HepG2 (cell line): ENCODE results near the gene POU5F1. TPM values are rescaled to one million over a fixed set of nuclear protein-coding genes. Genes with fewer than 3 reads are reported as not detected.

Source experiments
- ATF6 ChIP-seq: sonication (generic); formaldehyde crosslinking; conservative IDR thresholded peaks from 2 replicates; pipeline ENCODE4 v1.4.0; 2020; ENCODE audit warnings: missing genetic modification reagents
- CBX2 ChIP-seq, 2 experiments: fragments of 200-600 bp in 1 of 2; sonication (generic); formaldehyde crosslinking in 1 of 2; IDR thresholded peaks; 2 replicates each; pipeline versions ENCODE4 v1.7.0 to v1.8.1; 2018 to 2022; ENCODE audit warnings: low read depth in 2 of 2, low read length in 1 of 2, mild to moderate bottlenecking in 1 of 2, missing genetic modification reagents in 1 of 2
- EP300 ChIP-seq, 3 experiments: sonication (generic) in 1 of 3; formaldehyde crosslinking in 1 of 3; IDR thresholded peaks; 2 replicates each; pipeline versions ENCODE4 v1.5.1 to v1.6.1; 2011 to 2020; ENCODE audit warnings: low read depth in 2 of 3, low read length in 2 of 3, borderline replicate concordance in 1 of 3, improper control_type of control experiment in 1 of 3, mild to moderate bottlenecking in 1 of 3, missing genetic modification reagents in 1 of 3, moderate library complexity in 1 of 3
- ETS1 ChIP-seq: sonication (generic); formaldehyde crosslinking; IDR thresholded peaks from 2 replicates; pipeline ENCODE4 v1.4.0; 2020; ENCODE audit warnings: missing genetic modification reagents
- HMGXB3 ChIP-seq: sonication (generic); formaldehyde crosslinking; IDR thresholded peaks from 2 replicates; pipeline ENCODE4 v1.4.0; 2020; ENCODE audit warnings: missing genetic modification reagents, borderline replicate concordance
- MEIS1 ChIP-seq: sonication (generic); formaldehyde crosslinking; IDR thresholded peaks from 2 replicates; pipeline ENCODE4 v1.9.0; 2021; ENCODE audit warnings: mild to moderate bottlenecking, missing genetic modification reagents, moderate library complexity, borderline replicate concordance
- MTF1 ChIP-seq: sonication (generic); formaldehyde crosslinking; IDR thresholded peaks from 2 replicates; pipeline ENCODE4 v1.5.0; 2020; ENCODE audit warnings: missing genetic modification reagents
- MXD4 ChIP-seq: IDR thresholded peaks from 2 replicates; pipeline ENCODE4 v1.6.1; 2016; ENCODE audit warnings: mild to moderate bottlenecking, missing biosample characterization, missing genetic modification reagents
- NFKB2 ChIP-seq: sonication (generic); formaldehyde crosslinking; IDR thresholded peaks from 2 replicates; pipeline ENCODE4 v1.4.0; 2020; ENCODE audit warnings: missing genetic modification reagents, borderline replicate concordance
- ZFP90 ChIP-seq: sonication (generic); formaldehyde crosslinking; IDR thresholded peaks from 2 replicates; pipeline ENCODE4 v1.8.0; 2022; ENCODE audit warnings: missing genetic modification reagents, mild to moderate bottlenecking, inconsistent platforms, borderline replicate concordance
- ZFY ChIP-seq: sonication (generic); formaldehyde crosslinking; IDR thresholded peaks from 2 replicates; pipeline ENCODE4 v1.4.0; 2020; ENCODE audit warnings: missing genetic modification reagents
- ZNF546 ChIP-seq: sonication (generic); formaldehyde crosslinking; conservative IDR thresholded peaks from 2 replicates; pipeline ENCODE4 v1.8.1; 2023; ENCODE audit warnings: mild to moderate bottlenecking, missing genetic modification reagents
- ZNF558 ChIP-seq: sonication (generic); formaldehyde crosslinking; IDR thresholded peaks from 2 replicates; pipeline ENCODE4 v1.9.0; 2022; ENCODE audit warnings: mild to moderate bottlenecking, missing genetic modification reagents, borderline replicate concordance
- ZNF83 ChIP-seq: sonication (generic); formaldehyde crosslinking; IDR thresholded peaks from 2 replicates; pipeline ENCODE4 v1.4.0; 2020; ENCODE audit warnings: missing genetic modification reagents, mild to moderate bottlenecking, borderline replicate concordance
- ZSCAN25 ChIP-seq: sonication (generic); formaldehyde crosslinking; IDR thresholded peaks from 2 replicates; pipeline ENCODE4 v1.8.0; 2022; ENCODE audit warnings: mild to moderate bottlenecking, missing genetic modification reagents
- polyA plus RNA-seq, 8 experiments: library from polyadenylated mRNA; depleted of rRNA in 3 of 8; stranded (reverse) in 7 of 8; unstranded in 1 of 8; fragments of >200 nt; fragmentation: Illumina TruSeq in 4 of 8; extraction: Trizol in 4 of 8; gene quantifications; 2 replicates each; pipeline versions ENCODE4 v1.2.1 to v1.2.3, GENCODE V29; 2011 to 2016; ENCODE audit warnings: low read depth in 4 of 8, missing spikeins in 1 of 8, mixed read lengths in 1 of 8; ENCODE audit not compliant: insufficient read depth in 1 of 8
- total RNA-seq, 5 experiments: library from RNA; depleted of rRNA; stranded (reverse); fragments of >200 nt; fragmentation: Illumina TruSeq; extraction: Trizol; gene quantifications; 2 replicates each; pipeline ENCODE4 v1.2.3, GENCODE V29; 2016; ENCODE audit warnings: low read depth in 1 of 5

POU5F1 gene
- total and polyA plus RNA-seq, 2 of the 13 experiments (the other 11 are each of a cell fraction or from before 2014, with no cell fraction given), result 2.5 to 7.2 TPM

GRCh38 chr6:31158863-31159855, 11.3 kb downstream of the POU5F1 start (continued):
- TF ChIP-seq ZSCAN25 (no peak), ATF6 (CRISPR knock-in tag) (no peak), CBX2 (IDR thresholded peaks at IDR 0.05; ENCODE audit: low read depth, low read length) (no peak), CBX2 (CRISPR knock-in tag; IDR thresholded peaks at IDR 0.05; ENCODE audit: low read depth) (no peak), MTF1 (no peak), ZNF83 (CRISPR knock-in tag) (no peak), ZFP90 (no peak), MEIS1 (CRISPR knock-in tag) (no peak), NFKB2 (CRISPR knock-in tag) (peak; percentile 70; the same call in 1 of the 2 replicates), ETS1 (no peak), ZFY (CRISPR knock-in tag) (no peak), ZNF558 (CRISPR knock-in tag) (0 out of 2 replicates have a peak, but pooled peaks have one; percentile 90), MXD4 (CRISPR knock-in tag) (no peak), HMGXB3 (no peak), ZNF546 (CRISPR knock-in tag) (no peak; the same call in 1 of the 2 replicates), EP300 (IDR thresholded peaks at IDR 0.05; ENCODE audit: low read depth in 2 of 2, low read length in 2 of 2) (no peak), EP300 (CRISPR knock-in tag; IDR thresholded peaks at IDR 0.05; ENCODE audit: borderline replicate concordance) (no peak)
